Germinal center (tissue), 1 donor: ENCODE data around the gene WDFY4.

Source experiments
- DNase-seq: peaks from one replicate; pipeline ENCODE4 v3.0.0; 2012; ENCODE audit warnings: mixed read lengths, low spot score

WDFY4 gene

GRCh38 chr10:48983648-48984351 is 299.1 kb downstream of the WDFY4 start:
- no peak for DNase-seq

- no peak for DNase-seq
Measured at GRCh38 chr10:48985621-48986158, 301.0 kb downstream of the WDFY4 start.

- no peak for DNase-seq
Measured at GRCh38 chr10:48990226-48990625, 305.6 kb downstream of the WDFY4 start.

- DNase-seq: no peak
Measured at GRCh38 chr10:48993627-48994026, 309.0 kb downstream of the WDFY4 start.

GRCh38 chr10:48996329-48996728 is 311.7 kb downstream of the WDFY4 start:
- DNase-seq: no peak

- no peak for DNase-seq
Measured at GRCh38 chr10:48999346-48999745, 314.7 kb downstream of the WDFY4 start.

- DNase-seq: no peak
Measured at GRCh38 chr10:49000437-49001398, 316.0 kb downstream of the WDFY4 start.

- no peak for DNase-seq
Measured at GRCh38 chr10:49001402-49001801, 316.7 kb downstream of the WDFY4 start.

- DNase-seq: no peak
Measured at GRCh38 chr10:49001870-49002672, 317.4 kb downstream of the WDFY4 start.

- no peak for DNase-seq
Measured at GRCh38 chr10:49005270-49005669, 320.6 kb downstream of the WDFY4 start.

GRCh38 chr10:49007129-49007528 is 322.5 kb downstream of the WDFY4 start:
- DNase-seq: no peak

GRCh38 chr10:49008091-49008490 is 323.4 kb downstream of the WDFY4 start:
- no peak for DNase-seq

GRCh38 chr10:49008505-49009198 is 324.0 kb downstream of the WDFY4 start:
- no peak for DNase-seq

GRCh38 chr10:49009199-49009979 is 324.7 kb downstream of the WDFY4 start:
- no peak for DNase-seq

GRCh38 chr10:49010295-49010694 is 325.6 kb downstream of the WDFY4 start:
- no peak for DNase-seq

- DNase-seq: no peak
Measured at GRCh38 chr10:49010865-49011264, 326.2 kb downstream of the WDFY4 start.

GRCh38 chr10:49011756-49012155 is 327.1 kb downstream of the WDFY4 start:
- no peak for DNase-seq

GRCh38 chr10:49012603-49013002 is 327.9 kb downstream of the WDFY4 start:
- no peak for DNase-seq

- DNase-seq: no peak
Measured at GRCh38 chr10:49015700-49016099, 331.0 kb downstream of the WDFY4 start.

GRCh38 chr10:49021685-49022084 is 337.0 kb downstream of the WDFY4 start:
- DNase-seq: no peak

- no peak for DNase-seq
Measured at GRCh38 chr10:49023071-49023470, 338.4 kb downstream of the WDFY4 start.
